GM19035 (cell line): Measurements from ENCODE around the gene CT45A3.
"Not testable (repeated sequence)": the region's sequence is repeated elsewhere in the genome, so short reads cannot be mapped to it uniquely, and the experiment has no call there.

ENCODE experiments used
- ATAC-seq: cut with Tn5 transposase; IDR thresholded peaks from one replicate; pipeline ENCODE4 v1.9.1; 2021; ENCODE audit not compliant: unreplicated experiment

The CT45A3 gene, protein sequence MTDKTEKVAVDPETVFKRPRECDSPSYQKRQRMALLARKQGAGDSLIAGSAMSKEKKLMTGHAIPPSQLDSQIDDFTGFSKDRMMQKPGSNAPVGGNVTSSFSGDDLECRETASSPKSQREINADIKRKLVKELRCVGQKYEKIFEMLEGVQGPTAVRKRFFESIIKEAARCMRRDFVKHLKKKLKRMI

DNA sequence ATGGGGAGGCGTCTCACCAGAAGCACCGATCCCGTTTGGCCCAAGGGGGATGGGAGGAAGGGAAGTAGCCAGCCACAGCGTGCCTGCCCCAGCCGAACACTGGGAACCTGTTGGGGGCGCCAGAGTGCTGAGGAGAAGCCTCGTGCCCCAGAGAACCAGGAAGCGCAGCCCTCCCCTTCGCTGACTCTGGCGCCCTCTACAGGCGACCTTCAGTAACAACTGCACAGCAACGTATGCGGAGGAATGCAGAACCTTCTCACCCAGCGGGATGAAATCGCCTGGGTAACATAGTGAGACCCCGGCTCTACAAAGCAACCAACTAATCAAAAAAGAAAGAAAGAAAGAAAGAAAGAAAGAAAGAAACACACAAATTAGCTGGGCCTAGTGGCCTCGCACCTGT, at the start of gene CT45A3:
CT45A3 (minus strand) TSS at position 101 of the 400 bp plus-strand sequence. CDS start 3,747 bp downstream, outside the sequence.
- ATAC-seq: not testable (repeated sequence)

DNA sequence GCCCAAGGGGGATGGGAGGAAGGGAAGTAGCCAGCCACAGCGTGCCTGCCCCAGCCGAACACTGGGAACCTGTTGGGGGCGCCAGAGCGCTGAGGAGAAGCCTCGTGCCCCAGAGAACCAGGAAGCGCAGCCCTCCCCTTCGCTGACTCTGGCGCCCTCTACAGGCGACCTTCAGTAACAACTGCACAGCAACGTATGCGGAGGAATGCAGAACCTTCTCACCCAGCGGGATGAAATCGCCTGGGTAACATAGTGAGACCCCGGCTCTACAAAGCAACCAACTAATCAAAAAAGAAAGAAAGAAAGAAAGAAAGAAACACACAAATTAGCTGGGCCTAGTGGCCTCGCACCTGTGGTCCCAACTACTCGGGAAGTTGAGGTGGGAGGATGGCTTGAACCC, 34.7 kb upstream of the CT45A3 start, which contains the start of gene CT45A6:
CT45A6 (minus strand) TSS at position 101 of the 400 bp plus-strand sequence. CDS start 3,794 bp downstream, outside the sequence.
- not testable (repeated sequence) for ATAC-seq

- ATAC-seq: not testable (repeated sequence)
Measured at GRCh38 chrX:135785403-135785802, 17.4 kb upstream of the CT45A3 start, which contains the start of gene CT45A5. CT45A5 (minus strand) TSS chrX:135785503; CDS start chrX:135781729, 3,774 bp downstream.

DNA sequence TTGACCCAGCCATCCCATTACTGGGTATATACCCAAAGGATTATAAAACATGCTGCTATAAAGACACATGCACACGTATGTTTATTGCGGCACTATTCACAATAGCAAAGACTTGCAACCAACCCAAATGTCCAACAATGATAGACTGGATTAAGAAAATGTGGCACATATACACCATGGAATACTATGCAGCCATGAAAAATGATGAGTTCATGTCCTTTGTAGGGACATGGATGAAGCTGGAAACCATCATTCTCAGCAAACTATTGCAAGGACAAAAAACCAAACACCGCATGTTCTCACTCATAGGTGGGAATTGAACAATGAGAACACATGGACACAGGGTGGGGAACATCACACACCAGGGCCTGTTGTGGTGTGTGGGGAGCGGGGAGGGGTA, 23.3 kb downstream of the CT45A3 start:
- not testable (repeated sequence) for ATAC-seq

- no peak for ATAC-seq
Measured at GRCh38 chrX:135741192-135741715, 26.7 kb downstream of the CT45A3 start.

GRCh38 chrX:135740681-135741149, 27.3 kb downstream of the CT45A3 start:
- no peak for ATAC-seq

GRCh38 chrX:135737366-135738071, 30.5 kb downstream of the CT45A3 start:
- ATAC-seq: no peak

DNA sequence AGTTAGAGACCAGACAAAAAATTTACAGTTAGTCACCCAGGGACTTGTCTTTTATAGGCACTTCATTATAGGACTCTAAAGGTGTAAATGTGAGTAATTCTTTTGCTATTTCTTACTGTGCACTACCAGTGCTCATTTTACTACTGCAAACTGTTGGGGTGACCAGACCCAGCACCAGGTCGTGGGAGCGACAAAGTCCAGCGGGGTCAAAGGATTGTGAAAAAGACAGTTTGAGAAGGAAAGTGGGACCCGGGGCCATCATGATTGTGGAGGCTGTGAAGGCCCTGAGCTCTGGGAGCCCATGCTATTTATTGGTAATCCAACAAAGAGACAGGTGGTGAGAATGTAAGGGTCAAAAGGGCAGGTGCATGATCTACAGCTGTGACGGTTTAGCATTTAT, 33.3 kb downstream of the CT45A3 start:
- ATAC-seq: not testable (repeated sequence)

- ATAC-seq: no peak
Measured at GRCh38 chrX:135713795-135714194, 54.2 kb downstream of the CT45A3 start.

- not testable (repeated sequence) for ATAC-seq
Measured at GRCh38 chrX:135713183-135713689, 54.8 kb downstream of the CT45A3 start, which contains the start of gene CT45A1. CT45A1 (plus strand) TSS chrX:135713639; CDS start chrX:135718941, 5,302 bp downstream.
